A172 (cell line): ENCODE measurements around the gene NBEA. TPM values are rescaled to one million over a fixed set of nuclear protein-coding genes. Genes with fewer than 3 reads are reported as not detected.
"Not testable (repeated sequence)": the region's sequence is repeated elsewhere in the genome, so short reads cannot be mapped to it uniquely, and the experiment has no call there.

Source experiments
- DNase-seq: peaks from one replicate; pipeline ENCODE4 v3.0.0-alpha.2; 2015; ENCODE audit warnings: low spot score
- total RNA-seq: library from RNA; depleted of rRNA; stranded (reverse); fragments of >200 nt; shearing (Covaris generic); gene quantifications from 2 replicates; pipeline ENCODE4 v1.2.3, GENCODE V29; 2014; rRNA removed

The NBEA gene
- 2.0 and 2.5 TPM in 2 replicates for total RNA-seq

GRCh38 chr13:34941835-34942731 lies at the start of gene NBEA:
Gene NBEA (plus strand): TSS chr13:34942270. CDS start chr13:34942821, 551 bp downstream.
- DNase-seq, result peak; percentile 60

DNA sequence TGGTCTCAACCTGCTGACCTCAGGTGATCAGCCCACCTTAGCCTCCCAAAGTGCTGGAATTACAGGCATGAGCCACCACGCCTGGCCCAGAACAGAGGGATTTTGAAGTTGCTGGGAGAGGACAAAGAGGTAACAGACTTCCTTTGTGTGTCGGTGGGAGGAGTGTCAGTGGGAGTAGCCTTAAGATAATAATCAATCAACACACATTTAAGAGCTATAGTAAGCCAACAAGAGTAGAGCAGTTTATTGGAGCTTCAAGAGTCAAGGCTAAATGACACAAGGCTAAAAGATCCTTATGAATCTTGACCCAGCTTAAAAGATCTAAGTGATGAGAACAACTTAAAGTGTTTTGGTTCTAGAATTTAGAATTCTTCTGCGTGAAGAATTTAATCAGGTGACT lies 47.3 kb upstream of the NBEA start:
- DNase-seq, result no peak

DNA sequence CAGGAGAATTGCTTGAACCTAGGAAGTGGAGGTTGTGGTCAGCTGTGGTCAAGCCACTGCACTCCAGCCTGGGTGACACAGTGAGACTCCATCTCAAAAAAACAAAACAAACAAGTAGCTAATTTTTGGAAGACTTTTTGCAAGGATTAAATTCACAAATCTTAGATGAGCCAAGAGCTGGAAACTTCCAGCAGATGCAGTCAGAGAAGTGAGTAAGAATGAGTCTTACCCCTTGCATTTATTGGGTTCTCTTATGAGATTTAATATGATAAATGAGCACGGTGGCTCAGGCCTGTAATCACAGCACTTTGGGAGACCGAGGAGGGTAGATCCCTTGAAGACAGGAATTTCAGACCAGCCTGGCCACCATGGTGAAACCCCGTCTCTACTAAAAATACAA lies 44.9 kb upstream of the NBEA start:
- DNase-seq, result no peak

DNA sequence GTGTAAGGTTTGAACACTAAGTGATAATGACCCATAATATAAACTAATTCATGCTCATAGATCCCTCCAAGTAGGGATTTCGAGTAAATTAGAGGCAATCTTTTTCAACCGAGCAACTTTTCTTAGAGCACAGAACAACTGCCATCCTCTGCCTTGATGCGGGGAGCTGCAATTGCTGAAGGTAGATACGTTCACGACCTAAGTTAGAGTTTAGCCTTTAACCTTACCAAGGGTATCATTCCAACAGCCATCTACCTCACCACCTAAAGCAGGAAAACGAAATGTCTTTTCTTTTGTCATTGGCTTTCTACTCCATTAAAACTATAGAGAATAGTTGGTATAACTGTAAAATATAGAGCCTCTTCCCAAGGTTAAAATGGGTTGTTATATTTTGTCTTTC lies 42.2 kb upstream of the NBEA start:
- no peak for DNase-seq

GRCh38 chr13:34900288-34900739 lies 41.8 kb upstream of the NBEA start:
- DNase-seq, result no peak

DNA sequence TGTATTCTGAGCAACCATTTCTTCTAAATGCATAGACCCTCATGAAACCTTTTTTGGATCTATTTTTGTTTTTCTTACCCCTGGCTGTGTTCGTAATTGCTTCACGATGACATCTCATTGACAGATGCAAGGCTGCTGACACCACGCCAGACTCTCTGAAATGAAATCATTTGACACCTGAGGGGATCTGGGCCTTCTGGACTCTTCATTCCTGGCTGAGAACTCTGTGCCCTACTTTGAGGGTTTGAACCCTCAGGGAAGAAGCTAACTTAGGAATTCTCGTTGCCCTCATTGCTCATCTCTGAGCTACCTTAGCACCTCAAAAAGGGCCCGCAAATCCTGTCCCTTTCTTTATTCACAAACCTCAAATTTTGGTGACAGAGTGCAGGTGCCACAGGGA lies 40.5 kb upstream of the NBEA start:
- no peak for DNase-seq

DNA sequence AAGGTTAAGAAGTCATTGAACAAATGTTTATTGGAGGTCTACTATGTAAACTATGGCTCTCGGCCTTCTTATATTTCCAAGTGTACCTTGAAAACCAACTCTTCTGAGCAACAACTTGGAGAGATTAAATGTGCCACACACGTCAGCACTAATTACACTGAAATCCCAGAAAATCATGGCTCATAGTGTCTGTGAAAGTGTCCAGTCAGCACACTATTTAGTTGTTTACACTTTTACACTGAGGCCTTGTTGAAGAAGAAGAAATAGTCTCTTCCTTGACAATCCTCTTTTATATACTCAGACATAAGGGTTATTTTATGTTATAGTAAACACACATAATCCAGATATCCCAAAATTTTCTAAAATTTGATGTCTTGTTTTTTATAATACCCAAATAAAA lies 30.9 kb upstream of the NBEA start:
- no peak for DNase-seq

DNA sequence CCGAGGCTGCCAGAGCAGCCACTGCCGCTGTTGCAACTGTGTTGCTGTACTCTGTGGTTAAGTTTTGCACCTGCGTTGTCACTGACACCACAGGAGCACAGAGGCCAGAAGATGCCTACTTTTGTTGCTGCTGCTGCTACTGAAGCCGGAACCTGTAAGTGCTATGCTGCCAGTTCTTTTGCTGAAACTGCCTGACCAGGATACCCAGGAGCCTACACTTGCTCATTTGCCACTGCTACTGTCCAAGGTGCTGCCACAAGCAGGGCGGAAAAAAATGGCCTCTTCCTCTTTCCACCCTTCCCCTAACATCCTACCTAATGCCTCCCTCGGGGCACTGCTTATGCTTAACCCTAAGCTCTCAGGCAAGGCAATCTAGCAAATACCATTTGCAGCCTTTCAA lies 29.0 kb upstream of the NBEA start:
- peak; percentile 26 for DNase-seq

- no peak for DNase-seq
Measured at GRCh38 chr13:34914416-34914815, 27.7 kb upstream of the NBEA start.

DNA sequence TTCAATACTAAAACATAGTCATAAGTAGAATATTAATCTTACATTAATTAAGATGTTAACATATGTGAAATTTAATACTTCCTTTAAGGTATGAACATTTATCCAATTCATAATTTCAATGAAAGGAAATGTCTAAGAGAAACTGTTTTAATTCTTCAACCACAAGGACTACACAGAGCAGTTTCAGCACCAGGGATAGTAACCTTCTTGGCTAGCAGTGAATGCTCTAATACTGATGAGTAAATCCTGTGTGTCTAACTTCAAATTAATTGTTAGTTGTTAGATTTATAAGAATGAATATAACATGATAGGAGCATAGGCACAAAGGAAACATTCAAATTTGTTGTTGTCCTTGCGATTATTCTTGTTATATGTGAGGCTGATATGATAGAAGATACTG lies 15.6 kb upstream of the NBEA start:
- peak; percentile 48 for DNase-seq

GRCh38 chr13:34928676-34929075 lies 13.4 kb upstream of the NBEA start:
- DNase-seq, result not testable (repeated sequence)

- peak; percentile 45 for DNase-seq
Measured at GRCh38 chr13:34931572-34931971, 10.5 kb upstream of the NBEA start.

DNA sequence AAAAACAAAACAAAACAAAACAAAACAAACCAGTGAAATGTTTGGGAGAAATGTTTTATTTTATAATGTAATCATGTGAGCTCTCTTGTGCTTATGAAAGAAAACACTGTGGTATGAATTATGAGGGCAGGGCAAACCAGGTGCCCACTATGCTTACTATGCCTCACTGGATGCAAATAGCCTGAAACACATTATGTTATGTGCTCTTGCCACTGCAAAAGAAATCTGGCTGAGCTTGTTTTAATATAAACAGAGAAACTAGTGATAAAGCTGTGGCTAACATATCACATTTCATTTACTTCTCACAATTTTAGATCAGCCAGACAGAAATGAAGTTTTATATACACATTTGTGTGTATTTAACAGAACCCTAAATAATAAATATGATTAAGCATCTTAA lies 8.7 kb upstream of the NBEA start:
- no peak for DNase-seq

DNA sequence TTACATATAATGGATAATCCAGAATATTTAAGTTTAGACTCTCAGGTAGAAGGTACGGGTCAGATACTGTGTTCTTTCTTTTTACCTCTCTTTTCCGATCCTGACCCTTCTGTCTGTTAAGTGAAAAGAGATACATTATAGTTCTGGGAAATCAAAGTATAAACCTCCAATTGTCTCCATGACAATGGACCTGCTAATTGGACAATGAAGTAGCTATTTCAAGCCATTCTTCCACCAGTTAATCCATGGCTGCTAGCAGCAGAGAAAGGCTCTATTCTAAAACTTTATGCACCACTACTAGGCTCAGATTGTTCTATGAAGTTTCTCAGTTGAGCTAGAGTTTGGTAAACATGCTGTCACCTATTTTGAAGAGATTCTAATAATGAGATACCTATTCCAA lies 8.3 kb upstream of the NBEA start:
- DNase-seq, result no peak

GRCh38 chr13:34935841-34936240 lies 6.2 kb upstream of the NBEA start:
- no peak for DNase-seq

- no peak for DNase-seq
Measured at GRCh38 chr13:34939771-34940170, 2.3 kb upstream of the NBEA start.

DNA sequence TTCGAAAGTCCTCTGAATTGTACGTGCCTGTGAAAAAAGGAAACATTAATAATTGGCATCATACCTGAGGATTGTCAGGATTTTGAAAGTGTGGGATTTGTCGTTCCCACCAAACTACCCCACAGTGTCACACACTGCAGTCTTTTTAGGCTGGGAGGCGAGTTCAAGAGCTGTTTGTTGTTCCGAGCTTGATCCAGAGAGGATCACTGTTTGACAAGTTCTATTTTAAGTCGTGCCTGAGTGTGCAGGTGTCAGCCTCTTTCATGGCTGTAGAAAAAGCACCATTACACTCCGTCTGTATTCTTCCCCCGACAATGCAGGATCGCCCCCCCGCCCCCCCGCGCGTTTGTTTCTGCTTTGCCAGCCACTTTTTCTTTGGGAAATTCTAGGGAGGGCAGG lies 635 bp upstream of the NBEA start:
- no peak for DNase-seq

- DNase-seq, result peak; percentile 11
Measured at GRCh38 chr13:34942732-34943435, 814 bp downstream of the NBEA start.

GRCh38 chr13:34943436-34944273 lies 1.6 kb downstream of the NBEA start:
- DNase-seq, result no peak

GRCh38 chr13:34944274-34944634 lies 2.2 kb downstream of the NBEA start:
- DNase-seq, result no peak

DNA sequence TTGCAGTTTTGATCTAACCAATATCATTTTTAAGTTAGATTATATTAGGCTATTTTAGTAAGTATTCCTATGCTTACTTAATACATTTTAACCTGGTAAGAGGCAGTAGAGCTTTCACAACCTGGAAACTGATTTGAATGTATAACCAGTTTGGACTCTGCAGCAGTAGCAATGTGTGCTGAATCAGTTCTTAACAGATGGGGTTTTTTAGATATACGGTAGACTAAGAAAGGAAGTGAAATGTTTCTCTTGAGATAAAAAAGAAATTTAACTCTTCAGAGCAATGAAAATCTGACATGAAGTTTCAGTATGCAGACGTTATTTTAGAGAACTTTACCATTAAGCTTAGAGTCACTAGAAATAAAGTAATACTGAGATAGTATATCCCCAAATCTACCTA lies 2.7 kb downstream of the NBEA start:
- no peak for DNase-seq

DNA sequence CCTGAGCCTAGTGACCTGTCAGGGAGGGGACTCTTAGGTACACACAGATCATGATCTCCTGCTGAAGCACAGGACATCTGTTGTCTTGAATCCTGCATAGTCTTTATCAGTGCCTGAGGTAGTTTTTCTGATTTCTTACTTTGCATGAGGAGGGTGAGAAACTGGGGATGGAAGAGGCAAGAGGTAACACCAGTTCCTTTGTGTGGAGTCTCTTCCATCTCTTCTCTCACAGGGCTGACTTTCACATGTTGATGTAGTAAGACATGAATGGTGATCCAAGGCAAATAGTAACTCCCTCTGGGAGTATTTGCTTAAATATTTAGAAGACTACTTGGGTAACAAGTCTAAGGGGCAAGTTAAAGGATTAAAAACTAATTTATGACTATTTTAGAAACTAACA lies 9.5 kb downstream of the NBEA start:
- no peak for DNase-seq
